Measurements from ENCODE around the gene ABHD17A. TPM values are rescaled to one million over a fixed set of nuclear protein-coding genes. Genes with fewer than 3 reads are reported as not detected.

The ABHD17A gene
- total and polyA plus RNA-seq, 9 of the 15 experiments (the other 6 are each of a cell fraction or from before 2014, with no cell fraction given), result 0.04 to 135 (median 21.8) TPM; not detected in 1

GRCh38 chr19:1874554-1875185 is 10.6 kb downstream of the ABHD17A start (continued):
- TF ChIP-seq SREBF1 (IDR thresholded peaks at IDR 0.05; ENCODE audit: borderline replicate concordance, low read depth, low read length) (no peak), SFPQ (IDR thresholded peaks at IDR 0.05; ENCODE audit: low read depth, low read length) (no peak), AFF1 (IDR thresholded peaks at IDR 0.05; ENCODE audit: low read depth in 1 of 2, partially characterized antibody in 2 of 2) (no peak), ESRRB (CRISPR knock-in tag; IDR thresholded peaks at IDR 0.05; ENCODE audit: borderline replicate concordance) (no peak), MLX (CRISPR knock-in tag; conservative IDR thresholded peaks at IDR 0.05) (no peak), GABPA (tag; conservative IDR thresholded peaks at IDR 0.05; ENCODE audit: low read depth) (peak; percentile 89), ZC3H11A (IDR thresholded peaks at IDR 0.05; ENCODE audit: low read depth, low read length) (no peak), JUND (IDR thresholded peaks at IDR 0.05; ENCODE audit: borderline replicate concordance, low read depth, low read length) (no peak), JUND (tag; IDR thresholded peaks at IDR 0.05; ENCODE audit: borderline replicate concordance, low read depth, low read length) (0 out of 3 replicates have a peak, but pooled peaks have one; percentile 32), FOXA1 (IDR thresholded peaks at IDR 0.05; ENCODE audit: borderline replicate concordance) (no peak), THRA (IDR thresholded peaks at IDR 0.05) (no peak), ZNF655 (CRISPR knock-in tag; IDR thresholded peaks at IDR 0.05) (no peak), PHF20 (IDR thresholded peaks at IDR 0.05; ENCODE audit: partially characterized antibody) (no peak), FOXP4 (CRISPR knock-in tag; IDR thresholded peaks at IDR 0.05; ENCODE audit: borderline replicate concordance) (no peak)

Data from K562 (cell line).